ENCODE data around the gene SLC8B1. TPM values are rescaled to one million over a fixed set of nuclear protein-coding genes. Genes with fewer than 3 reads are reported as not detected.

SLC8B1 gene
- polyA plus RNA-seq, 4 donors, result 13.2 to 19.4 (median 13.5) TPM

DNA sequence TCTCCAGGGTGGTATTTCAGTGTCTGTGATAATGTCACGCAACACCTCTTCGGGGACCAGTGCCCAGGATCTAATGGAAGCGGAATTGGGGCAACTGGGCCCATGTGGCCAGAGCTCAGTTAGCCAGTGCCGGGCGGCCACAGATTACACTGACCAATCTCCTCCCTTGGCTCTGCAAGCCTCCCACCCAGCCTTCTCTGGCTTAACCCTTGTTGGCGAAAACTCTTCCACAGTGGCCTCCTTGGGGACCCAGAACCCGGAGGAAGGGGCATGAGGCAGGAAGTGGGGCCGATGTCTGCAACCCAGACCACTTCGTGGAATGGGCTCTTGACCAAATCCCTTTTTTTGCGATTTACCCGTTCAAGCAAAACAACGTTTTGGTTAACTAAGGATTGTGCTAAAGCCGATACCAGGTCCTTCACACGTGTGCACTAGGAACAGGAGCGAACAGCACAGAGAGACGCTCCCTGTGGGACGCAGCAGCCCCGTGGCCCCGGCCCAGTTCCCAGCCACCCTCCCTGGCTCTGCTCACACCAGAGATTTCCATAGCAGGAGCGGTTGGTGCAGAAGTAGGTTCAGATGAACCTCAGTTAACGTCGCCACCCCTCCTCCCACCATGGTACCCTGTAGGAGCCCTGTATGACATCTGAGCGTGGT, 38.2 kb downstream of the SLC8B1 start:
- no peak for DNase-seq (ENCODE audit: low read depth in 4 of 4, low spot score in 3 of 4)

DNA sequence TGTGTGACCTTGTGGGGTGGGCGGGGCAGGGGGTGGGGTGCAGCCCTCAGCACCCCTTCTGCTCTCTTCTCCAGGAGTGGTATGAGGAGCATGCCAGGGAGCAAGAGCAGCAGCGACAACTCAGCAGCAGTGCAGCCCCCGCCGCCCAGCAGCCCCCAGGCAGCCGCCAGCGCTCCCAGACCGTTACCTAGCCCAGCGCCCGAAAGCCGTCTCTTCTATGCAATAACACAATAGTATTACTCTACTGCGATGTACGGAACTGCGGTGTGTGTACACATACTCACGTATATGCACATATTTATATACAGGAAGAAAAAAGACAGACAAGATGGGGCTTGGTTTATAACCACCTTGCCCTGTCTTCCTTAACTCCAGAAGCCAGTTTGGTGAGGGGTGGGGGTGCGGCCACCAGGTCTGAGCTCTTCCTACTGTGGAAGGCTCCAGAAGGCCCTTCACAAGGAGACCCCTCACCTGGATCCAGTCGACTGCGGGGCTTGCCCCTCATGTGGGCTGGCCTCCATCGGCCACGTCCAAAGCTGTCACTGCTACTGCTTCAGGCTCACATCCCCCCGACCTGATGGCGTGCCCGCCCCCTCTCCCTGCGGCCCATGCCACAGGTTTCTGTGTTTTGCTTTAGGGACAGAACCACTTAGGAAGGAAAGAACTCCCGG, 38.9 kb downstream of the SLC8B1 start:
- DNase-seq (ENCODE audit: low read depth in 4 of 4, low spot score in 3 of 4), result no peak

DNA sequence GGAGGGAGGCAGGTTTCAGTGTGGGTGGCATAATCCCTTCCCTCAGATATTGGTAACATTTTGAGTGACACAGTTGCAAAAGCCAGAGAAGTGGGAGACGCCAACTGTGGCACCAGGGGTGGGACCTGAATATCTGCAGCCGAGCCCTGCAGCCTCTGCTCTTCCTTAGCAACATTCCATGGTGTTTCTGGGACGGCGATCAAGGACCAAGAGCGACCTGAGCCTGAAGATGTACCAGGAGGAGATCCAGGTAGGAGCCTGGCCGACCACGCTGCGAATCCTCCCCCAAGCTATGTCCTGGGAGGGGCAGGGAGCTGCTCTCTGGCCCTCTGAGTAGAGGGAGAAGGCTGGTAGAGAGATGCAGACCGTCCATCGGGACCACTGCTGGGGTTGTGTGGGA, 41.8 kb downstream of the SLC8B1 start:
- DNase-seq (ENCODE audit: low read depth in 4 of 4, low spot score in 3 of 4), result no peak

DNA sequence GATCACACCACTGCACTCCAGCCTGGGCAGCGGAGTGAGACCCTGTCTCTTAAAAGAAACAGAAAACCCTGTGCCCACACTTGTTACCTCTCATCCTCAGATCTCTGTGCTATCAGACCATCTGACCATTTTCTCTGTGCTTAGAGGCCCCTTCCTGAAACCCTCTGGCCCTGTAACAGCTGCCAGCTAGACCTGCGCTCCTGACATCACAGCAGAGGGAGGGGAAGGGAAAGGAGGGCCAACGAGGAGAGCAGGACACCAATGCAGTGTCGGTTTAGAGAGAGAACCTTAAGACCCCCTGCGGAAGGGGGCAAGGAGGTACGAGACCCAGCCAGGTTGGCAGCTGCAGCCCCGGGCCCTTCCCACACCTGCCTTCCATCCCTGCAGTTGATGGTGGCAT, 42.4 kb downstream of the SLC8B1 start:
- no peak for DNase-seq (ENCODE audit: low read depth in 4 of 4, low spot score in 3 of 4)

GRCh38 chr12:113292091-113292490, 42.8 kb downstream of the SLC8B1 start:
- DNase-seq (ENCODE audit: low read depth in 4 of 4, low spot score in 3 of 4), result no peak

- DNase-seq (ENCODE audit: low read depth in 4 of 4, low spot score in 3 of 4), result no peak
Observed at GRCh38 chr12:113291586-113291985, 43.3 kb downstream of the SLC8B1 start.

- DNase-seq (ENCODE audit: low read depth in 4 of 4, low spot score in 3 of 4), result no peak
Observed at GRCh38 chr12:113290506-113290905, 44.4 kb downstream of the SLC8B1 start.

DNA sequence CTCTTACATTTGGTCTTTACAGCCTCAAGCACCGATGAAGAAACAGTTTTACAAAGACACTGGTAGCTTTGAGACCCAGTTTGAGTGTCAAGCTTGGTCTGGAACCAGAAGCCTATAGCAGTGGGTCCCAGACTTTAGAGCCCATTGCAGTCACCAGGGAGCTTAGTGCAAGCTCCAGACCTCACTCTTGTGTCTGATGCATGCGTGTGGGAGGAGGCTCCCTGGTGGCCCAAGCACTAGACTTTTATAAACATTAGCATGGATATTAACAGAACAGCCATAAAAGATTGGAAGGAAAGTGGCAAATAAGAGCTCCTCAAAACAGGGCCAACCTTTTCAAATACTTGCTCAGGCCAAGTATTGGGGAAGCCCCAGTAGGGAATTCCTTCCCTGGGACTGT, 45.5 kb downstream of the SLC8B1 start:
- no peak for DNase-seq (ENCODE audit: low read depth in 4 of 4, low spot score in 3 of 4)

GRCh38 chr12:113287899-113288282, 47.0 kb downstream of the SLC8B1 start:
- no peak for DNase-seq (ENCODE audit: low read depth in 4 of 4, low spot score in 3 of 4)

GRCh38 chr12:113287146-113287898, 47.6 kb downstream of the SLC8B1 start:
- no peak for DNase-seq (ENCODE audit: low read depth in 4 of 4, low spot score in 3 of 4)

- DNase-seq (ENCODE audit: low read depth in 4 of 4, low spot score in 3 of 4), result no peak
Observed at GRCh38 chr12:113286712-113287111, 48.2 kb downstream of the SLC8B1 start.

GRCh38 chr12:113285679-113286610, 49.0 kb downstream of the SLC8B1 start:
- no peak for DNase-seq (ENCODE audit: low read depth in 4 of 4, low spot score in 3 of 4)

DNA sequence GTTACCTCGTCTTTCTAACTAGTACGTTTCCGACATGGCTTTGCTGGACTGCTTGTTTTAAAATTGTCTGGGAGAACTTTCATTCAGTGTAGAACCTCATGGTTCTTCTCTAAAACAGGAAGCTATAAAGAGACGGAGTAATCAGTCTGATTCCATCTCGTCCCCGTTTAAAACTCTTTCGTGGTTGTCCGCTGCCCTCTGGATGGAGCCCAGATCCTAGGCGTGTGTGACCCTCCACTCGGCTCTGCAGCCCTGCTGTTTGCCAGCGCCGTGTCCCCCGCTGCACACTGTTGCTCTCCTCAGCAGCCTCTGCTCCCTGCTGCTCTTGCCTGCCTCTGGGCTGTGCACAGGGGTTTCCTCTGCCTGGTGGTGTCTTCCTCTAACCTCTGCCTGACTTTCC, 50.2 kb downstream of the SLC8B1 start:
- DNase-seq (ENCODE audit: low read depth in 4 of 4, low spot score in 3 of 4), result no peak

DNA sequence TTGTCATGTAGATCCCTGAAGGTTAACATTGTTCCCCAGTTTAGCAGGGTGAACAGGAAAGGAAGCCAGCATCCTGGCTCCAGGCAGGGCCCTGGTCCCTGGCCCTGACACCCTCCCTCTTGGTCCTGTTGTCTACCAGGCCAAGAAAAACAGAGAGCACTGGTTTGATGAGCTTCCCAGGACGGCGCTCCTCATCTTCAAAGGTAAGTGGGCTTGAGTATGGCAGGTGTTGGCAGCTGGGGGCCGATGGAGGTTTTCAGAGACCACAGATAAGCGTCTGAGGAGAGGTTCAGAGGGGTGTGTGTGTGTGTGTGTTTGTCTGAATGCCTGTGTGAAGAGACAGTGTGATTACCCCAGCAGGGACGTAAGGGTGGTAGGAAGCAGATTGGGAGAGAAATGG, 56.3 kb downstream of the SLC8B1 start:
- DNase-seq (ENCODE audit: low read depth in 4 of 4, low spot score in 3 of 4), result no peak

GRCh38 chr12:113278141-113278540, 56.8 kb downstream of the SLC8B1 start:
- no peak for DNase-seq (ENCODE audit: low read depth in 4 of 4, low spot score in 3 of 4)

GRCh38 chr12:113277511-113277910, 57.4 kb downstream of the SLC8B1 start:
- no peak for DNase-seq (ENCODE audit: low read depth in 4 of 4, low spot score in 3 of 4)

- no peak for DNase-seq (ENCODE audit: low read depth in 4 of 4, low spot score in 3 of 4)
Observed at GRCh38 chr12:113276946-113277500, 57.9 kb downstream of the SLC8B1 start.

DNA sequence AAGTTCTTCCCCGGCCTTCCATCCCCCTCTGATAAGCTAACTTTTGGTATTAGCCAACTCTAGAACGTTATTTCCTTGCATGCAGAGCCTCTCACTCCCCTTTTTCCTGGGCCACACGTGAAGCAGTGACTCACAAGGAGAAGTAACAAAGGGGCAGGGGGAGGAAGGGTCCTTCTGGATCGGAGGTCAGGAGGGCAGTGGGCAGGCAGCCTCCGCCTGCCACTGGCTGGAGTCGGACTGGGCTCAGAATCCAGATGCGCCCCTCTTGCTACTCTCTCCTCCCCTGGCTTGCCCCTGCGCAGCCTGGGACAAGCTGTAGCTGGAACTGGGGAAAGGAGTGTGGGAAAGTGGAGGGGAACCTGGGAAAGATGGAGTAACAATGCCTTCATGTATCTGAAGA, 58.6 kb downstream of the SLC8B1 start:
- no peak for DNase-seq (ENCODE audit: low read depth in 4 of 4, low spot score in 3 of 4)

DNA sequence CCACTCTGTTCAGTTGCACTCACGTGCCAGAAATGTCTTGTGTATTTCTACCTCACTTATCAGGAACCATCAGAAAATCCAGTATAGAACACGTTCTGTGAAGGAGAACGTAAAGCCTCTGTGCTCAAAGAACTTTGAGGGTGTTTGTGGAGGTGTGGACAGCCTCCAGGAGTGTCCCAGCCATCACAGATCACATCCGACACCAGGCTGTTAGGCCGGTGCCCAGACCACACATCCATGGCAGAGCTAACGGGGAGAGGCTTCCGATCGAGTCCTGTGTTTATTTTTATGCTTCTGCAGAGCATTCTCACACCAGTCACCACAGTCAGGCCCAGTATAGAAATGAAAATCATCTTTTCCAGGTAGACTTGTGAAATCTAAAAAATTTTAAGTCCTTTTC, 60.1 kb downstream of the SLC8B1 start:
- no peak for DNase-seq (ENCODE audit: low read depth in 4 of 4, low spot score in 3 of 4)

DNA sequence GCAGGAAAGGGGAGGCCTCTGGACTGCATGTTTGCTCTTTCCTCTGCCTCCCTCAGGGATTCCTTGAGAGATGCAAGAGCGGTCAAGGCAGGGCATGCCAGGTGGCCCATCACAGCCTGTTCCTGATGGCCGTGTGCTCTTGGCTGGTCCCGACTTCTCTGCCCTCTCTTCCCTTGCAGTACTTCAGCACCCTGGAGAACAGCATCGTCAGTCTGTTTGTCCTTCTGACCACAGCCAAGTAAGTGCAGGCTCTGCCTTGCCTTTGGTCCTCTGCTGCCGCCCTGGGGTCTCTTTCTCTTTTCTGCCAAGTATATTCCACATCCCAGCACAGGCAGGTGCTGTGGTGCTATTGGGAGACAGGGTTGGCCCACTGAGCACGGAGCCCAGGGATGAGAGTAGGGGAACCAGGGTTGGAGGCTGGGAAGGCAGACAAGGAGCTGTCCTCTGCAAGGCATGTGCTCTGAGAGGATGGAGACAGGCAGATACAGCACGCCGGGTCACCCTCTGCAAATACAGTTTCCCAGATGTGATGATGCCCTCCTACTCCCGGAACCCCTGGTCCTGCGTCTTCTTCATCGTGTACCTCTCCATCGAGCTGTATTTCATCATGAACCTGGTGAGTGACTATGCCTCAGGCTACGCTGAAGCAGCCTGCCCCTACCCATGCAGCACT, 61.7 kb downstream of the SLC8B1 start:
- DNase-seq (ENCODE audit: low read depth in 4 of 4, low spot score in 3 of 4), result no peak
